Thoracic aorta (tissue), 2 donors: Measurements from ENCODE around the gene DNAJA2. TPM values are rescaled to one million over a fixed set of nuclear protein-coding genes. Genes with fewer than 3 reads are reported as not detected.

Source experiments
- ATAC-seq: fragments of 150-250 bp; one replicate; pipeline ENCODE4 v1.8.0; 2017; ENCODE audit warnings: low read depth; ENCODE audit not compliant: insufficient number of reproducible peaks, low FRiP score
- DNase-seq: peaks from one replicate; pipeline ENCODE4 v3.0.0-alpha.2; 2020; ENCODE audit warnings: low spot score
- H3K27ac ChIP-seq, 2 donors: fragments of 200-600 bp; sonication (generic); 1 replicate in 1 of 2; 2 replicates in 1 of 2; pipeline ENCODE4 v1.5.1; 2016; ENCODE audit warnings: mild to moderate bottlenecking in 2 of 2, moderate library complexity in 2 of 2
- H3K27me3 ChIP-seq: fragments of 200-600 bp; sonication (generic); replicated peaks from 2 replicates; pipeline ENCODE4 v1.6.0; 2016; ENCODE audit warnings: mild to moderate bottlenecking; ENCODE audit not compliant: insufficient read depth
- H3K36me3 ChIP-seq: fragments of 200-600 bp; sonication (generic); one replicate; pipeline ENCODE4 v1.5.1; 2016
- H3K4me1 ChIP-seq, 2 donors: fragments of 200-600 bp; sonication (generic); 1 replicate in 1 of 2; 2 replicates in 1 of 2; pipeline versions ENCODE4 v1.5.1 to v1.6.0; 2016; ENCODE audit warnings: low read depth in 2 of 2, mild to moderate bottlenecking in 1 of 2; ENCODE audit not compliant: control insufficient read depth in 1 of 2
- H3K4me3 ChIP-seq: fragments of 200-600 bp; sonication (generic); 2 replicates; pipeline ENCODE4 v1.5.1; 2016; ENCODE audit warnings: mild to moderate bottlenecking
- H3K9me3 ChIP-seq: fragments of 200-600 bp; sonication (generic); 2 replicates; pipeline ENCODE4 v1.5.1; 2016
- total RNA-seq, 2 donors: library from RNA; depleted of rRNA; stranded (reverse); fragments of >200 nt; gene quantifications; one replicate each; pipeline versions ENCODE4 v1.1.0 to v1.2.3, GENCODE V29; 2016
- TF ChIP-seq, protein P1 (sequence below): fragments of 200-600 bp; sonication (generic); IDR thresholded peaks from one replicate; pipeline ENCODE4 v1.5.1; 2019; ENCODE audit warnings: antibody characterized with exemption

Gene DNAJA2
- total RNA-seq, 2 donors from 2014 or later: 35.1 to 39.6 TPM

DNA sequence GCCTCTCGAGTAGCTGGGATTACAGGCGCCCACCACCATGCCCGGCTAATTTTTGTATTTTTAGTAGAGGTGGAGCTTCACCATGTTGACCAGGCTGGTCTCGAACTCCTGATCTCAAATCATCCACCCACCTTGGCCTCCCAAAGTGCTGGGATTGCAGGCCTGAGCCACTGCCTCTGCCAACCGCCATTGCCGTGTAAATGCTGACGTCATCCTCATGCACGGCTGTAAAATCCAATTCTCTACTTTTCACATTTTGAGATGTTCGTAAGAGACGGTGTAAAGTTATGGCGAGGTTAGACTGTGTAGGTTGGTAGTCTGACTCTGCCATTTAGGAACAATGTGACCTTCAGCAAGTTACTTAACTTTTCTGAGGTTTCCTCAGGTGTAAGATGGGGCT is 1.7 kb upstream of the DNAJA2 start:
- ATAC-seq (no peak), DNase-seq (no peak)
- H3K36me3 ChIP-seq: peaks cover under 1% of the 10 kb centered on the region
- no peaks in the 10 kb centered on the region for H3K27me3 ChIP-seq
- no peaks in the 10 kb centered on the region for H3K9me3 ChIP-seq
- peaks cover 7 to 22% of the 10 kb centered on the region in 2 donors for H3K4me1 ChIP-seq
- no peak overlapping the region for H3K27ac ChIP-seq
- TF ChIP-seq, protein P1, sequence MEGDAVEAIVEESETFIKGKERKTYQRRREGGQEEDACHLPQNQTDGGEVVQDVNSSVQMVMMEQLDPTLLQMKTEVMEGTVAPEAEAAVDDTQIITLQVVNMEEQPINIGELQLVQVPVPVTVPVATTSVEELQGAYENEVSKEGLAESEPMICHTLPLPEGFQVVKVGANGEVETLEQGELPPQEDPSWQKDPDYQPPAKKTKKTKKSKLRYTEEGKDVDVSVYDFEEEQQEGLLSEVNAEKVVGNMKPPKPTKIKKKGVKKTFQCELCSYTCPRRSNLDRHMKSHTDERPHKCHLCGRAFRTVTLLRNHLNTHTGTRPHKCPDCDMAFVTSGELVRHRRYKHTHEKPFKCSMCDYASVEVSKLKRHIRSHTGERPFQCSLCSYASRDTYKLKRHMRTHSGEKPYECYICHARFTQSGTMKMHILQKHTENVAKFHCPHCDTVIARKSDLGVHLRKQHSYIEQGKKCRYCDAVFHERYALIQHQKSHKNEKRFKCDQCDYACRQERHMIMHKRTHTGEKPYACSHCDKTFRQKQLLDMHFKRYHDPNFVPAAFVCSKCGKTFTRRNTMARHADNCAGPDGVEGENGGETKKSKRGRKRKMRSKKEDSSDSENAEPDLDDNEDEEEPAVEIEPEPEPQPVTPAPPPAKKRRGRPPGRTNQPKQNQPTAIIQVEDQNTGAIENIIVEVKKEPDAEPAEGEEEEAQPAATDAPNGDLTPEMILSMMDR: no peak
- no peak overlapping the region for H3K4me3 ChIP-seq

DNA sequence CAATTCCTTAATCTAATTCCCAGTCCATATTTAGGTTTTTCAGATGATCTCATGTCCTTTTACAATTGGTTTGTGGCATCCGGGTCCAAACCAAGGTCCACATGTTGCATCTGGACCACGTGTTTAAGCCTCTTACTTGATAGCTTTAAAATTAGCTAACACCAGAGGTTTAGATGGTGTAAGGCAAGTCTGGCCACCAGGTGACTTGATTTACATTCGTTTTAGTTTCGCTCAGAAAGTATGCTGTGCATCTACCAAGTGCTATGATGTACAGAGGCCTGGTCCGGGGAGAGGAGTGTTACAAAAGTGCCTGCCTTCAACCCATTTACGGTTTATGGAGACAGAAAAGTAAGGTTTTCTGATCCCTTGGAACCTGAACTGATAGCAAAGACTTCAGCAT is 878 bp upstream of the DNAJA2 start:
- Histone ChIP-seq H3K27ac (peak overlapping the region; percentile 87 to 94), H3K4me1 (peaks cover 10 to 30% of the 10 kb centered on the region in 2 donors), H3K27me3 (no peaks in the 10 kb centered on the region), H3K4me3 (peak overlapping the region; percentile 89), H3K36me3 (peaks cover 5% of the 10 kb centered on the region), H3K9me3 (no peaks in the 10 kb centered on the region)
- TF ChIP-seq, protein P1: no peak
- no peak for DNase-seq
- no peak for ATAC-seq

DNA sequence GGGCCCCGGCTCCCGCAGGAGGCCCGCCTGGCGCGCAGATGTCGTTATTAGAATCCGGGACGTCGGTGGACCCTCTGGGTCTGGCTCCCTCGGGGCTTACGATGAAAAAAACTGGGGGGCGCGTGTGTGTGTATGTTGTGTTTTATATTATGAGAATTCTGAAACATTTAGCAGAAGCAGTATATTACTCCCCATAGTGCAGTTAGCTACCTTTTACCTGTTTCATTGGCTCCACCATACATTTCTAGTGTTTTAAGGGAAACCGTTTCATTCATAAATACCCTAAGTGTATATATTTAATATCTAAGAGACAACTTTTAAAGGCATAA is 486 bp upstream of the DNAJA2 start:
- Histone ChIP-seq H3K4me3 (peak overlapping the region; percentile 89), H3K9me3 (no peaks in the 10 kb centered on the region), H3K27ac (peak overlapping the region; percentile 87 to 94), H3K4me1 (peaks cover 10 to 31% of the 10 kb centered on the region in 2 donors), H3K27me3 (no peaks in the 10 kb centered on the region), H3K36me3 (peaks cover 7% of the 10 kb centered on the region)
- TF ChIP-seq, protein P1: no peak
- ATAC-seq (peak; percentile 62), DNase-seq (no peak)

DNA sequence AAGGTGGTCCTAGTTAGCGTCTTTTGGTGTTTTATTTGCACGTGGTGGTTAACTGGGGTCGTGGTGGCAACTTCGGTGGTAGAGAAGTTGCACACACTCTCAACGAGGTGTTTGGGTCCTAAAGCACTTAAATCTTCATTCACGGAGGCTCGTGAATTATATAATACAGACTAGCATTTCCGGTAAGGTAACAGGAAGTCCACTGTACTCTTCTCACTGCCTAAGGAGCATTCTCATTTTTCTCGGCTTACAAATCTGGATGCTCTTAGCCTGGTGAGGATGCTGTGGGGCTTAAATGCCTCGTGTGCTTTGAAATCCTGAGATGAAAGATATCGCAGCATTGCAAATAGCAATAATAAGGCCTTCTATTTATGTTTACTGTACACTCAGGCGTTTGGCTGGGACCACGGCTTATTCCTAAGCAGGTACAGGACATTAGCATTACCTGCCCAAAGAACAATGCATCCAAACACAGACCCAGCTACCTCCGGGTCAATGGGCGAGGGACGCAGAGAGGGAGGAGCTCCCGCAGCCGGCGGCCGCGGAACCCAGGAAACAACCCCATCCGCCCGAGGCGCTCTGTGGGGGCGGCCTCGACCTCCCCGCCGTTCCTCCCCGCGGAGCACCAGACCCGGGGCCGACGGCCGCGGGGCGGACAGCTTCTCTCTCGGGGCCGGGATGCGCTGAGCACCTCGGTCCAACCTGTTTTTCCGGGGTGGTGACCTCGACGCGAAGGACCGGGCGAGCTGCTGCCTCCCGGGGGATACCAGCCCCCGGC is 856 bp downstream of the DNAJA2 start:
- peaks cover 15% of the 10 kb centered on the region for H3K36me3 ChIP-seq
- peaks cover 10 to 31% of the 10 kb centered on the region in 2 donors for H3K4me1 ChIP-seq
- DNase-seq (no peak), ATAC-seq (no peak)
- TF ChIP-seq, protein P1: no peak
- H3K4me3 ChIP-seq: peak overlapping the region; percentile 89
- peak overlapping the region; percentile 87 to 94 for H3K27ac ChIP-seq
- no peaks in the 10 kb centered on the region for H3K9me3 ChIP-seq
- no peaks in the 10 kb centered on the region for H3K27me3 ChIP-seq

DNA sequence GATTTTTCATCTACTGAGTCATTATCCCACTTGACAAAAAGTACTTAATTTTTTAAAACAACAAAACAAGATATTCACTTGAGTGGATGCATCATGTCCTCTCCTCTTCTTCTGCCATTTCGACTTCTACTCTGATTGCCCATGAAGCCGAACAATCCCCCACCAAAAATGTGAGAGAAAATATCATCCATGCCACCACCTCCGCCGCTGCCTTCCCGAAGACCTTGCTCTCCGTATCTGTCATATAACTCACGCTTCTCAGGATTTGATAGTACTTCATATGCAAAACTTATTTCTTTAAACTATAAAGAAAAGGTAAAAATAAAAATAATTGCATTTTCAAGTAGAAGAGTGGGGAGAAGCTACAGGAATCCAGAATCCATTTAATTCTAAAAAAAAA is 2.2 kb downstream of the DNAJA2 start:
- Histone ChIP-seq H3K9me3 (no peaks in the 10 kb centered on the region), H3K4me3 (no peak overlapping the region), H3K27me3 (no peaks in the 10 kb centered on the region), H3K4me1 (peaks cover 10 to 31% of the 10 kb centered on the region in 2 donors), H3K27ac (no peak overlapping the region), H3K36me3 (peaks cover 28% of the 10 kb centered on the region)
- ATAC-seq (no peak), DNase-seq (no peak)
- TF ChIP-seq, protein P1: no peak
